ENCODE results near the gene PTPRN2. TPM values are rescaled to one million over a fixed set of nuclear protein-coding genes. Genes with fewer than 3 reads are reported as not detected.

The PTPRN2 gene
- polyA plus RNA-seq, 1 of the 3 experiments (the other 2 are of a cell fraction) = 4.0 TPM

DNA sequence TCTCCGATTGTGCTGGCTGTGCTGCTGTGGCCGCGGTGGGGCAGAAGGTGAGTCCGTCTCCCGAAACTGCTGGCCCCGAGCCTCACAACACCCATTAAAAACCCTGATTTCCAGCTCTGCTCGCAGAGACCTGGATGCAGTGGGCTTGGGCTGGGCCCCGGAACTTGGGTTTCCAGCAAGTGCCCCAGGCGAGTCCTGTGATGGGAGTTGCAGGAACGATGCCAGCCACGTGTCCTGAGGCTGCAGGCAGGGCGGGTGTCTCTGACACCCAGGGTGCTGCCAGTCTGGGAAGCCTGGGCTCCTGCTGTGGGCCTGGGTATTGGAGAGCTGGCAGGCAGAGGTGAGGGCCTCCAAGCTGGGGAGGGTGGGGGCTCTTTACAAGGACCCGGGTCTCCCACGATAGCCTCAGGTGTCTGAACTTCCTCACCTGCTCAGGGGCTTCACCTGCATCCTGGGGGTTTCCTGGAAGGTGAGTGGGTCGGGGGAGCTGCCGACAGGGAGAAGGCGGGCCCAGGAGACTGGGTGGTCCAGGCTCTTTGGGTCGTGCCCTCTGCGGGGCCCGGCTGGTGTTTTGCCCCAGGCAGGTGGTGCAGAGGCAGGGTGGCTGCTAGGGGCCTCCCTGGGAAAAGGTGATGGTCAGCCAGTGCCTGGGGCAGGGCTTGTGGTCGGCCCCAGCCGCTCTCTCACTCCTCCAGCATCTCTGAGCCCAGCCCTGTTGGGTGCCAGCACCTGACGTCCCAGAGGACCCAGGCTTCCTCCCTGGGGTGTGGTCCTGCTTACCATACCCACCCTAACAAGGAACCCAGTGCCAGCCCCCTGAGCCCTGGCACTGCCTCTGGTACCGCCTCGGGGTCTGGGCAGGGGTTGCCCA is 1070.5 kb downstream of the PTPRN2 start:
- WGBS (ENCODE audit: low lambda C conversion rate) = 34% methylated on average over 21 of the region's 25 CpGs

GRCh38 chr7:157516311-157516710 is 1071.3 kb downstream of the PTPRN2 start:
- CTCF ChIA-PET = interaction anchor here (1.2 kb wide), 1 partner anchor 42 kb away, joined by 3 read pairs; no protein-coding TSS in a partner anchor
- 50% methylated on average over 8 of the region's 13 CpGs for WGBS (ENCODE audit: low lambda C conversion rate)
- no peak for DNase-seq
- Histone ChIP-seq H3K4me1 (ENCODE audit: control insufficient read depth in 1 of 2, insufficient read depth in 2 of 2, low read depth in 1 of 2, low read length in 1 of 2) (peaks cover 0 to 2% of the 10 kb centered on the region in 2 experiments; a peak in 1 of 4 replicates), H2AFZ (ENCODE audit: low read depth) (no peak overlapping the region), H3K9ac (no peak overlapping the region), H3K4me3 (ENCODE audit: low read depth in 2 of 2, low read length in 1 of 2) (no peak overlapping the region), H3K27me3 (ENCODE audit: insufficient read depth) (no peaks in the 10 kb centered on the region), H3F3A (replicated peaks; ENCODE audit: insufficient read depth) (no peaks in the 10 kb centered on the region), H3K9me3 (no peaks in the 10 kb centered on the region), H3K79me2 (ENCODE audit: insufficient read depth) (no peaks in the 10 kb centered on the region), H3K4me2 (no peak overlapping the region), H3K36me3 (replicated peaks in 1 of 2; ENCODE audit: control insufficient read depth in 1 of 2, insufficient read depth in 2 of 2, low read length in 1 of 2) (no peaks in the 10 kb centered on the region), H4K20me1 (ENCODE audit: insufficient read depth) (no peaks in the 10 kb centered on the region), H3K27ac (ENCODE audit: low read depth in 2 of 2, low read length in 1 of 2) (no peak overlapping the region), H3K9me2 (no peaks in the 10 kb centered on the region)
- POLR2A ChIA-PET = no interaction called here
- no peak for TF ChIP-seq CHD2 (IDR thresholded peaks at IDR 0.05; ENCODE audit: low read length, partially characterized antibody)
- no peak for TF ChIP-seq FOXJ3 (CRISPR knock-in tag; IDR thresholded peaks at IDR 0.05)
- no peak for TF ChIP-seq JUND (IDR thresholded peaks at IDR 0.05)
- no peak for TF ChIP-seq REST (IDR thresholded peaks at IDR 0.05; ENCODE audit: low read depth, low read length)
- no peak for TF ChIP-seq TEAD4 (IDR thresholded peaks at IDR 0.05; ENCODE audit: borderline replicate concordance, insufficient read depth)
- no peak for TF ChIP-seq EP300 (IDR thresholded peaks at IDR 0.05; ENCODE audit: borderline replicate concordance in 1 of 2, low read depth in 1 of 2, low read length in 1 of 2)
- TF ChIP-seq NRF1 (IDR thresholded peaks at IDR 0.05; ENCODE audit: low read depth, low read length) = no peak
- TF ChIP-seq EZH2phosphoT487 (IDR thresholded peaks at IDR 0.05; ENCODE audit: borderline replicate concordance, low read depth) = no peak
- no peak for TF ChIP-seq POLR2AphosphoS5 (IDR thresholded peaks at IDR 0.05; ENCODE audit: low read depth, low read length)

More for the DNA sequence above, 1070.5 kb downstream of the PTPRN2 start:
- Histone ChIP-seq H3K9me2 (no peaks in the 10 kb centered on the region), H3K36me3 (replicated peaks in 1 of 2; ENCODE audit: control insufficient read depth in 1 of 2, insufficient read depth in 2 of 2, low read length in 1 of 2) (no peaks in the 10 kb centered on the region), H3K9me3 (no peaks in the 10 kb centered on the region), H3K27ac (ENCODE audit: low read depth in 2 of 2, low read length in 1 of 2) (no peak overlapping the region), H3K79me2 (ENCODE audit: insufficient read depth) (no peaks in the 10 kb centered on the region), H3K4me3 (ENCODE audit: low read depth in 2 of 2, low read length in 1 of 2) (no peak overlapping the region), H2AFZ (ENCODE audit: low read depth) (no peak overlapping the region), H3K9ac (no peak overlapping the region), H4K20me1 (ENCODE audit: insufficient read depth) (no peaks in the 10 kb centered on the region), H3K27me3 (ENCODE audit: insufficient read depth) (no peaks in the 10 kb centered on the region), H3F3A (replicated peaks; ENCODE audit: insufficient read depth) (no peaks in the 10 kb centered on the region), H3K4me2 (no peak overlapping the region), H3K4me1 (ENCODE audit: control insufficient read depth in 1 of 2, insufficient read depth in 2 of 2, low read depth in 1 of 2, low read length in 1 of 2) (peaks cover 0 to 2% of the 10 kb centered on the region in 2 experiments; a peak in 1 of 4 replicates)
- ChIA-PET CTCF (interaction anchor here (1.2 kb wide), 1 partner anchor 43 kb away, joined by 3 read pairs; no protein-coding TSS in a partner anchor), POLR2A (no interaction called here)
- no peak for DNase-seq
- no peak for TF ChIP-seq CHD2 (IDR thresholded peaks at IDR 0.05; ENCODE audit: low read length, partially characterized antibody)
- TF ChIP-seq EZH2phosphoT487 (IDR thresholded peaks at IDR 0.05; ENCODE audit: borderline replicate concordance, low read depth) = no peak
- TF ChIP-seq FOXM1 (IDR thresholded peaks at IDR 0.05; ENCODE audit: low read depth) = no peak
- TF ChIP-seq, protein P1, sequence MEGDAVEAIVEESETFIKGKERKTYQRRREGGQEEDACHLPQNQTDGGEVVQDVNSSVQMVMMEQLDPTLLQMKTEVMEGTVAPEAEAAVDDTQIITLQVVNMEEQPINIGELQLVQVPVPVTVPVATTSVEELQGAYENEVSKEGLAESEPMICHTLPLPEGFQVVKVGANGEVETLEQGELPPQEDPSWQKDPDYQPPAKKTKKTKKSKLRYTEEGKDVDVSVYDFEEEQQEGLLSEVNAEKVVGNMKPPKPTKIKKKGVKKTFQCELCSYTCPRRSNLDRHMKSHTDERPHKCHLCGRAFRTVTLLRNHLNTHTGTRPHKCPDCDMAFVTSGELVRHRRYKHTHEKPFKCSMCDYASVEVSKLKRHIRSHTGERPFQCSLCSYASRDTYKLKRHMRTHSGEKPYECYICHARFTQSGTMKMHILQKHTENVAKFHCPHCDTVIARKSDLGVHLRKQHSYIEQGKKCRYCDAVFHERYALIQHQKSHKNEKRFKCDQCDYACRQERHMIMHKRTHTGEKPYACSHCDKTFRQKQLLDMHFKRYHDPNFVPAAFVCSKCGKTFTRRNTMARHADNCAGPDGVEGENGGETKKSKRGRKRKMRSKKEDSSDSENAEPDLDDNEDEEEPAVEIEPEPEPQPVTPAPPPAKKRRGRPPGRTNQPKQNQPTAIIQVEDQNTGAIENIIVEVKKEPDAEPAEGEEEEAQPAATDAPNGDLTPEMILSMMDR (IDR thresholded peaks at IDR 0.05) = no peak
- TF ChIP-seq SMC3 (IDR thresholded peaks at IDR 0.05; ENCODE audit: low read depth, low read length) = no peak
